Upper lobe of right lung (tissue), 1 donor: ENCODE results near the gene SLC6A12. TPM values are rescaled to one million over a fixed set of nuclear protein-coding genes. Genes with fewer than 3 reads are reported as not detected.

ENCODE experiments used
- ATAC-seq: fragments of 200-7000 bp; cut with Tn5 transposase; one replicate; pipeline ENCODE4 v1.9.1; 2020; ENCODE audit warnings: mild to moderate bottlenecking, moderate library complexity
- DNase-seq: peaks from one replicate; pipeline ENCODE4 v3.0.0-alpha.2; 2020
- H3K27ac ChIP-seq: fragments of 200-600 bp; one replicate; pipeline ENCODE4 v1.8.0; 2022
- H3K27me3 ChIP-seq: fragments of 200-600 bp; one replicate; pipeline ENCODE4 v1.8.0; 2022; ENCODE audit warnings: mild to moderate bottlenecking
- H3K36me3 ChIP-seq: fragments of 200-600 bp; one replicate; pipeline ENCODE4 v1.8.0; 2022
- H3K4me1 ChIP-seq: fragments of 200-600 bp; one replicate; pipeline ENCODE4 v1.8.0; 2022
- H3K4me3 ChIP-seq: fragments of 200-600 bp; one replicate; pipeline ENCODE4 v1.8.0; 2022; ENCODE audit warnings: mild to moderate bottlenecking
- H3K9me3 ChIP-seq: fragments of 200-600 bp; one replicate; pipeline ENCODE4 v1.8.0; 2022
- intact Hi-C: fragments of 100-400 bp; cut with DNase I; formaldehyde crosslinking; loops from one replicate; pipeline ENCODE4 v1.11.0; 2022
- total RNA-seq: library from RNA; stranded (reverse); fragmentation: NEBNext Ultra II Directional; extraction: Animal tissue kit (Norgen Biotek cat#: 25700); gene quantifications from one replicate; pipeline ENCODE4 v1.2.1, GENCODE V29; 2021
- TF ChIP-seq, protein P1 (sequence below): fragments of 200-600 bp; IDR thresholded peaks from one replicate; pipeline ENCODE4 v1.8.0; 2022; ENCODE audit warnings: antibody characterized with exemption
- donor health status: DM: no; HTN: yes; CAD: no; lungs with severe emphysema.

The SLC6A12 gene
- total RNA-seq, 1 donor from 2014 or later: 11.1 TPM

DNA sequence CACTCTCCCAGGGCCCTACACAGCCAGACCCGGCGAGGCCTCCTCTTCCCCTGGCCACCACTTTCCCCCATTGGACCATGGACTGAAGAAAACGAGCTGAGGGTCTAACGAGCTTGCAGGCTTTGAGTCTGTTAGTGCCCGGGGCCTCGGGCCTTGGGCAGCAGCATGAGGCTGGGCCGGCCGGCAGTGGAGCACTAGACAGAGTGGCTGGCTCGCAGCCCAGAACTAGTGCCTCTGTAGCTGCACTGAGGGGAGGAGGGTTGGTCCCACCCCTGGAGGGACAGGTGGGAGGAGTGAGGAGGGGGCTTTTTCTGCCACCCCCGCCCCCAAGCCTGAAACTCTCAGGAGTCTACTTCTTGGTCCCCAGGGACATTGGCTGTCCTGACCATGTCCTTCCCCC, 38.7 kb downstream of the SLC6A12 start:
- intact Hi-C loops: no loop called here
- H3K27me3 ChIP-seq: no peaks in the 10 kb centered on the region
- DNase-seq (no peak), ATAC-seq (peak; percentile 2)
- no peak overlapping the region for H3K4me3 ChIP-seq
- H3K4me1 ChIP-seq: peaks cover 6% of the 10 kb centered on the region
- no peaks in the 10 kb centered on the region for H3K9me3 ChIP-seq
- no peak overlapping the region for H3K27ac ChIP-seq
- H3K36me3 ChIP-seq: no peaks in the 10 kb centered on the region
- TF ChIP-seq, protein P1, sequence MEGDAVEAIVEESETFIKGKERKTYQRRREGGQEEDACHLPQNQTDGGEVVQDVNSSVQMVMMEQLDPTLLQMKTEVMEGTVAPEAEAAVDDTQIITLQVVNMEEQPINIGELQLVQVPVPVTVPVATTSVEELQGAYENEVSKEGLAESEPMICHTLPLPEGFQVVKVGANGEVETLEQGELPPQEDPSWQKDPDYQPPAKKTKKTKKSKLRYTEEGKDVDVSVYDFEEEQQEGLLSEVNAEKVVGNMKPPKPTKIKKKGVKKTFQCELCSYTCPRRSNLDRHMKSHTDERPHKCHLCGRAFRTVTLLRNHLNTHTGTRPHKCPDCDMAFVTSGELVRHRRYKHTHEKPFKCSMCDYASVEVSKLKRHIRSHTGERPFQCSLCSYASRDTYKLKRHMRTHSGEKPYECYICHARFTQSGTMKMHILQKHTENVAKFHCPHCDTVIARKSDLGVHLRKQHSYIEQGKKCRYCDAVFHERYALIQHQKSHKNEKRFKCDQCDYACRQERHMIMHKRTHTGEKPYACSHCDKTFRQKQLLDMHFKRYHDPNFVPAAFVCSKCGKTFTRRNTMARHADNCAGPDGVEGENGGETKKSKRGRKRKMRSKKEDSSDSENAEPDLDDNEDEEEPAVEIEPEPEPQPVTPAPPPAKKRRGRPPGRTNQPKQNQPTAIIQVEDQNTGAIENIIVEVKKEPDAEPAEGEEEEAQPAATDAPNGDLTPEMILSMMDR: no peak

- H3K36me3 ChIP-seq: no peaks in the 10 kb centered on the region
- no peaks in the 10 kb centered on the region for H3K27me3 ChIP-seq
- H3K4me3 ChIP-seq: no peak overlapping the region
- ATAC-seq: no peak
- TF ChIP-seq, protein P1: no peak
- intact Hi-C loops: no loop called here
- H3K9me3 ChIP-seq: no peaks in the 10 kb centered on the region
- no peak overlapping the region for H3K27ac ChIP-seq
- no peak for DNase-seq
- no peaks in the 10 kb centered on the region for H3K4me1 ChIP-seq
These were observed 39.4 kb downstream of the SLC6A12 start for GRCh38 chr12:174596-174995.

- no peak overlapping the region for H3K27ac ChIP-seq
- H3K36me3 ChIP-seq: no peaks in the 10 kb centered on the region
- H3K9me3 ChIP-seq: no peaks in the 10 kb centered on the region
- TF ChIP-seq, protein P1: no peak
- no peaks in the 10 kb centered on the region for H3K4me1 ChIP-seq
- intact Hi-C loops: no loop called here
- H3K27me3 ChIP-seq: no peaks in the 10 kb centered on the region
- H3K4me3 ChIP-seq: no peak overlapping the region
- no peak for DNase-seq
- no peak for ATAC-seq
These were observed 39.8 kb downstream of the SLC6A12 start for GRCh38 chr12:174124-174523.

GRCh38 chr12:172732-173161, 41.2 kb downstream of the SLC6A12 start:
- ATAC-seq (peak; percentile 28), DNase-seq (no peak)
- no peaks in the 10 kb centered on the region for H3K4me1 ChIP-seq
- no peaks in the 10 kb centered on the region for H3K27me3 ChIP-seq
- no peaks in the 10 kb centered on the region for H3K9me3 ChIP-seq
- intact Hi-C loops: no loop called here
- H3K27ac ChIP-seq: no peak overlapping the region
- no peak overlapping the region for H3K4me3 ChIP-seq
- TF ChIP-seq, protein P1: no peak
- H3K36me3 ChIP-seq: no peaks in the 10 kb centered on the region

- Histone ChIP-seq H3K36me3 (no peaks in the 10 kb centered on the region), H3K27me3 (no peaks in the 10 kb centered on the region), H3K4me3 (no peak overlapping the region), H3K27ac (no peak overlapping the region), H3K4me1 (no peaks in the 10 kb centered on the region), H3K9me3 (no peaks in the 10 kb centered on the region)
- ATAC-seq: peak; percentile 55
- intact Hi-C loops: no loop called here
- TF ChIP-seq, protein P1: no peak
- DNase-seq: no peak
These were observed 41.9 kb downstream of the SLC6A12 start for GRCh38 chr12:171743-172676.
